Skeletal muscle tissue (tissue), 4 donors: ENCODE data around the gene DNAH1. TPM values are rescaled to one million over a fixed set of nuclear protein-coding genes. Genes with fewer than 3 reads are reported as not detected.
A peak's percentile ranks its signal among the peaks of the same experiment; 100 is the strongest.

Experiments
- H3K27ac ChIP-seq: one replicate; pipeline ENCODE4 v1.7.0; 2013; ENCODE audit warnings: mild to moderate bottlenecking, low read depth, low read length, inconsistent platforms
- H3K27me3 ChIP-seq, 3 donors: one replicate each; pipeline ENCODE4 v1.7.0; 2013; ENCODE audit warnings: low read length in 3 of 3; ENCODE audit not compliant: control insufficient read depth in 3 of 3, insufficient read depth in 3 of 3
- H3K36me3 ChIP-seq, 3 donors: one replicate each; pipeline ENCODE4 v1.7.0; 2013; ENCODE audit warnings: low read length in 3 of 3; ENCODE audit not compliant: control insufficient read depth in 3 of 3, insufficient read depth in 3 of 3
- H3K4me1 ChIP-seq, 3 donors: one replicate each; pipeline ENCODE4 v1.7.0; 2013; ENCODE audit warnings: low read length in 3 of 3, mild to moderate bottlenecking in 3 of 3; ENCODE audit not compliant: control insufficient read depth in 3 of 3, insufficient read depth in 3 of 3
- H3K4me3 ChIP-seq, 3 donors: one replicate each; pipeline ENCODE4 v1.7.0; 2013; ENCODE audit warnings: low read length in 3 of 3
- H3K9ac ChIP-seq, 3 donors: one replicate each; pipeline ENCODE4 v1.7.0; 2013; ENCODE audit warnings: low read length in 3 of 3, mild to moderate bottlenecking in 3 of 3, moderate library complexity in 2 of 3, low read depth in 1 of 3
- H3K9me3 ChIP-seq, 3 donors: one replicate each; pipeline ENCODE4 v1.7.0; 2013; ENCODE audit warnings: low read length in 3 of 3; ENCODE audit not compliant: control insufficient read depth in 3 of 3
- total RNA-seq: library from RNA; depleted of rRNA; stranded (reverse); fragments of >200 nt; gene quantifications from one replicate; pipeline ENCODE4 v1.2.3, GENCODE V29; 2014
- donor health status: Osteomylitis.

The DNAH1 gene
- total RNA-seq, 1 donor from 2014 or later = 2.1 TPM

GRCh38 chr3:52321481-52321880 lies 5.4 kb downstream of the DNAH1 start:
- Histone ChIP-seq H3K4me3 (no peak overlapping the region), H3K27ac (no peak overlapping the region), H3K9ac (no peak overlapping the region), H3K36me3 (no peaks in the 10 kb centered on the region), H3K4me1 (peaks cover 12 to 21% (median 20%) of the 10 kb centered on the region in 3 donors), H3K27me3 (no peaks in the 10 kb centered on the region), H3K9me3 (no peaks in the 10 kb centered on the region)

DNA sequence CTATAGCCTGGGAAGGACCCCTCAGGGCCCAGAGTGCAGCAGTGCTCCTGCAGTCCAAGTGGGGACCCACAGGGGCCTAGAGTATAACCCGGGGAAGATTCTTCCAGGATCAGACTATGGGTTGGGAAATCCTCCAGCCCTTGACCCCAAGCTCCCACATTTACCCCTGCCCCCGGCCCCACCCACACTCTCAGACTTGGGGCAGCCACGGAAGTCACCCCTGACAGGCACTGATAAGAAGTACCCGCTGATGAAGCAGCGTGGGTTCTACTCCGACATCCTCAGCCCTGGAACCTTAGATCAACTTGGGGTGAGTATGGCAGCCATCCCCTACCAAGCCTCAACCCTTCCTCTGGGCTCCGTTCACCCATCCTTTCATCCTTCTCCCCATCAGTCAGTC lies 6.3 kb downstream of the DNAH1 start:
- no peaks in the 10 kb centered on the region for H3K36me3 ChIP-seq
- no peak overlapping the region for H3K27ac ChIP-seq
- no peaks in the 10 kb centered on the region for H3K27me3 ChIP-seq
- peaks cover 7 to 16% (median 16%) of the 10 kb centered on the region in 3 donors for H3K4me1 ChIP-seq
- H3K9ac ChIP-seq = no peak overlapping the region
- no peaks in the 10 kb centered on the region for H3K9me3 ChIP-seq
- no peak overlapping the region for H3K4me3 ChIP-seq

- peak overlapping the region in 1 of 3 donors; percentile 3 for H3K9ac ChIP-seq
- peaks cover 0 to 4% (median 4%) of the 10 kb centered on the region in 3 donors for H3K4me1 ChIP-seq
These were observed 7.6 kb downstream of the DNAH1 start for GRCh38 chr3:52323526-52324295.

DNA sequence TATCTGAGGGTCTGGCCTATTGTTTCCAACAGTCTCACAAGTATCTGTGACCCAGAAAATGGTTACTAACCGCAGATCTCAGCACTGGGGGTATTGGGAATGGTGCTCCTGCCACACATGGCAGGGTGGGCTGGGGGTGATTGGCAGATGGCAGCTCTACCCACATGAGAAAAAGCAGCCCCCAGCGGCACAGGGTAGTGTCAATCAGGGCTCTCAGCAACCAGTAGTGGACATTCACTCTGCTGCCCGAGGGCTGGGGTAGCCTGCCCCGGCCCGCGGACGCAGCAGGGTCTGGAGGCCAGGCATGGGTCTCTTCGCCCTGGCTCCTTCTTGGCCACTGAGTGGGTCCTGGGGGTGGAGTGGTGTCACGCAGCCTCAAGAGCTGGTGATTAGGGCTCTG lies 8.6 kb downstream of the DNAH1 start:
- Histone ChIP-seq H3K9ac (no peak overlapping the region), H3K36me3 (peaks cover 0 to 2% (median 0%) of the 10 kb centered on the region in 3 donors), H3K4me1 (peaks cover 0 to 2% (median 0%) of the 10 kb centered on the region in 3 donors), H3K9me3 (no peaks in the 10 kb centered on the region), H3K27ac (no peak overlapping the region), H3K27me3 (no peaks in the 10 kb centered on the region), H3K4me3 (no peak overlapping the region)

More at GRCh38 chr3:52323526-52324295, 7.6 kb downstream of the DNAH1 start:
- peaks cover 0 to 1% (median 0%) of the 10 kb centered on the region in 3 donors for H3K36me3 ChIP-seq
- no peaks in the 10 kb centered on the region for H3K9me3 ChIP-seq
- H3K27ac ChIP-seq = no peak overlapping the region
- H3K27me3 ChIP-seq = no peaks in the 10 kb centered on the region
- no peak overlapping the region for H3K4me3 ChIP-seq

- no peak overlapping the region for H3K4me3 ChIP-seq
- H3K27me3 ChIP-seq = no peaks in the 10 kb centered on the region
- no peak overlapping the region for H3K9ac ChIP-seq
- H3K36me3 ChIP-seq = peaks cover 0 to 2% (median 0%) of the 10 kb centered on the region in 3 donors
- H3K4me1 ChIP-seq = peaks cover 0 to 2% (median 0%) of the 10 kb centered on the region in 3 donors
- H3K9me3 ChIP-seq = no peaks in the 10 kb centered on the region
- H3K27ac ChIP-seq = no peak overlapping the region
These were observed 9.6 kb downstream of the DNAH1 start for GRCh38 chr3:52325686-52326085.

DNA sequence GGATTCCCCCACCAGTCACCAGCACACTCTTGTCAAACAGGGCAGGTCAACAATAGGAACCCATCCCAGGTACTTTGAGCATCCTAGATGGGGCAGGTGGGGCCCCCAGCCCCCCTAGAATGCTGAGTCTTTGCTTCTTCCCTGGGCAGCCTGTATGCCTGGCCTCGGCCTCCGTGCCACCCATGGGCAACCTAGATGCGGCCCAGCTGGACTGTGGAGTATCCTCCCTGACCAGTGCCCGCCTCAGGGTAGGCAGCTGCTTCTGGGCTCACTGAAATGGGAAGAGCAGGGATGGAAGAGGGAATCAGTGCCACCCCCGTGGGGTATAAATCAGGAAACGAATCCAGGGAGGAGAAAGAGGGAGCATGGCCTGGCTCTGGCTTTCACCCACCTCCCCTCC lies 10.9 kb downstream of the DNAH1 start:
- no peaks in the 10 kb centered on the region for H3K9me3 ChIP-seq
- no peak overlapping the region for H3K9ac ChIP-seq
- no peaks in the 10 kb centered on the region for H3K27me3 ChIP-seq

DNA sequence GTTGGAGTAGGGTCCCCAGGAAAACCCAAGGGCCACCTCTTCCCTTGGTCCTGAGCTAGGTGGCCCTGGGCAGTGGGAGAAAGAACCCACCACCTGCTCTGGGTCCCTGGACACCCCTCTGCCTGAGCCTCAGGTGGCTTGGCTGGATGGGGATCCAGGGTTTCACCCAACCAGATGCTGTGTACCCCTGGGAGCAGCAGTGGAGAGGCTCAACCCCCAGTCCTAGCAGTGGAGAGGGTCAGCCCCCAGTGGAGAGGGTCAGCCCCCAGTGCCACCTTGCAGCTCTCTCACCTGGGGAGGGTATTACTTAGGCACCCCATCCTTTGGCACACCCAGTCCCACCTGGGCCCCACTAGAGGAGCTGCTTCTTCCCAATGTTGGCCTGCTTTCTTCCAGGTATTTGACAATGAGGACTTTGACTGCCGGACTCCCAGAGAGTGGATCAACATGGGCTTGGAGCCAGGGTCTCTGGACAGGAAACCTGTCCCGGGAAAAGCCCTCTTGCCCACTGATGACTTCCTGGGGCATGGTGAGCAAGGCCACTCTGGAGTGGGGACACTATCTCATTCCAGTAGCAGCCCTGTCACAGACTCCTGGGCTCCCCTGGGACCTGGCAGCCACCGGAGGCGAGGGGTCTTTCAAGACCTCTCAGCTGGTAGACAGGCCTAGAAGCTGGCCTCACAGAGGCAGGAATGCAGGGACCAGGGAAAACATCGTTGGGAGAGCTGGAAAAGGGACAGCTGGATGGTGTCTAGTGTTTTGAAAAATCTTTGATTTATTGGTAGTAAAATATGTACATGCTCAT lies 11.6 kb downstream of the DNAH1 start:
- no peaks in the 10 kb centered on the region for H3K9me3 ChIP-seq
- H3K4me1 ChIP-seq = peaks cover 0 to 2% (median 0%) of the 10 kb centered on the region in 3 donors
- H3K27ac ChIP-seq = no peak overlapping the region
- H3K36me3 ChIP-seq = peaks cover 0 to 10% (median 5%) of the 10 kb centered on the region in 3 donors
- no peaks in the 10 kb centered on the region for H3K27me3 ChIP-seq
- no peak overlapping the region for H3K9ac ChIP-seq
- no peak overlapping the region for H3K4me3 ChIP-seq

More for the DNA sequence above, 10.9 kb downstream of the DNAH1 start:
- Histone ChIP-seq H3K27ac (no peak overlapping the region), H3K4me3 (no peak overlapping the region), H3K4me1 (peaks cover 0 to 2% (median 0%) of the 10 kb centered on the region in 3 donors), H3K36me3 (peaks cover 0 to 7% (median 0%) of the 10 kb centered on the region in 3 donors)

DNA sequence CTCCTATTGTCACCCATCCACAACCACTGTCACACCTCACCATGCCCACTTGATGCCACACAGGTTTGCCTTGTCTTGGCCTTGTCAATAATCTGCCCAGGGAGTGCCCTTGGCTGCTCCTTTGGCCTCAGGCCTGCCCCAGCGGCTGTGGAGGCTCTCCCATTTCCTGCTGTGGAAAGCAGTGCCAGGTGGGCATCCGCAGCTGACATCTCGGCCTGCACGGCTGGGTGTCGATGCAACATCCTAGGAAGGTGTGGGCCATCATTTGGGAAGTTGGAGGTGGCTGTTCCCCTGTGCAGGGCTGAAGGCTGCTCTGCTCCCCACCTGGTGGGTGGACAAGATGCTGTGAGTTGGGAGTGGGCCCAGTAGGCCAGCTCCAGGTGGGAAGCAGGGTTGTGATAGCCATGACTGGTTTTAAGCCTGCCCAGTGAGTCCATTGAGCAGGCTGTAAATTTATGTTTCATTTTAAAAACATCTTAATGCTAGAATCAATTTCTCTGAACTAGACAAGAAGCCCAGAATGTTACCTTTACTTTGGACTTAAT lies 12.5 kb downstream of the DNAH1 start:
- Histone ChIP-seq H3K36me3 (peaks cover 0 to 10% (median 5%) of the 10 kb centered on the region in 3 donors), H3K4me1 (peaks cover 0 to 2% (median 0%) of the 10 kb centered on the region in 3 donors), H3K9ac (no peak overlapping the region), H3K27me3 (no peaks in the 10 kb centered on the region), H3K27ac (no peak overlapping the region), H3K4me3 (no peak overlapping the region), H3K9me3 (no peaks in the 10 kb centered on the region)

DNA sequence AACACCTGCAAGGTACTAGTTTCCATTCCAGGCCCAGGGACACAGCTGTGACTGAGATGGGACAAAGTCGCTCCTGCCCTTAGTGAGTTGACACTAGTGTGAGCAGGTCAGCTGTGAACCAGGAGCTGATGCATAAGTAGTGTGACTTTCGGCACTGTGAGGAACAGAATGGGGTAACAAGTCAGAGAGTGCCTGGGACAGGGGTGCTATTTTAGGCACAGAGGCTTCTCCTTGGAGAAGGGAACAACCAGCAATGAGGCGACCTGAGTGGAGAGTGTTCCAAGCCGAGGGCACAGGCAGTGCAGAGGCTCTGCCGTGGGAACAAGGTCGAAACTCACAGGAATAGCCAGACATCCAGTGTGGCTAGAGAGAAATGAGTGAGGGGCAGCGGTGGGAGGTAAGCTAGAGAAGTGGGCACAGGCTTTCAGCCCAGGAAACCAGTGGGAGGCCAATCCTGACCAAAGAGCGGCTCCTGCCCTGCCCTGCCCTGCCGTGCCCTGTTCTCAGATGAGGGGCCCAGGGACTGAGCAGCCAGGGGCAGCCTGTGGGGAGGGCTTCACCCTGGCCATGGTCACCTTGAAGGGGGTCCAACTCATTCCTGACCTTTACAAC lies 14.2 kb downstream of the DNAH1 start:
- Histone ChIP-seq H3K4me1 (no peaks in the 10 kb centered on the region), H3K4me3 (no peak overlapping the region), H3K9ac (no peak overlapping the region), H3K27me3 (no peaks in the 10 kb centered on the region), H3K36me3 (peaks cover 5 to 10% (median 7%) of the 10 kb centered on the region in 3 donors), H3K27ac (no peak overlapping the region), H3K9me3 (no peaks in the 10 kb centered on the region)
